AG09319 (cell line): ENCODE data around the gene MBD3L1.

Experiments
- DNase-seq: peaks from one replicate; pipeline ENCODE4 v3.0.0-alpha.2; 2010; ENCODE audit warnings: low read depth; ENCODE audit errors: extremely low read depth
- TF ChIP-seq, protein P1 (sequence below): IDR thresholded peaks from 2 replicates; pipeline ENCODE4 v1.5.1; 2011; ENCODE audit warnings: low read depth, mild to moderate bottlenecking, inconsistent platforms, low read length, moderate library complexity

The MBD3L1 gene

GRCh38 chr19:8880868-8881488, 48.8 kb downstream of the MBD3L1 start:
- DNase-seq, result no peak
- TF ChIP-seq, protein P1, sequence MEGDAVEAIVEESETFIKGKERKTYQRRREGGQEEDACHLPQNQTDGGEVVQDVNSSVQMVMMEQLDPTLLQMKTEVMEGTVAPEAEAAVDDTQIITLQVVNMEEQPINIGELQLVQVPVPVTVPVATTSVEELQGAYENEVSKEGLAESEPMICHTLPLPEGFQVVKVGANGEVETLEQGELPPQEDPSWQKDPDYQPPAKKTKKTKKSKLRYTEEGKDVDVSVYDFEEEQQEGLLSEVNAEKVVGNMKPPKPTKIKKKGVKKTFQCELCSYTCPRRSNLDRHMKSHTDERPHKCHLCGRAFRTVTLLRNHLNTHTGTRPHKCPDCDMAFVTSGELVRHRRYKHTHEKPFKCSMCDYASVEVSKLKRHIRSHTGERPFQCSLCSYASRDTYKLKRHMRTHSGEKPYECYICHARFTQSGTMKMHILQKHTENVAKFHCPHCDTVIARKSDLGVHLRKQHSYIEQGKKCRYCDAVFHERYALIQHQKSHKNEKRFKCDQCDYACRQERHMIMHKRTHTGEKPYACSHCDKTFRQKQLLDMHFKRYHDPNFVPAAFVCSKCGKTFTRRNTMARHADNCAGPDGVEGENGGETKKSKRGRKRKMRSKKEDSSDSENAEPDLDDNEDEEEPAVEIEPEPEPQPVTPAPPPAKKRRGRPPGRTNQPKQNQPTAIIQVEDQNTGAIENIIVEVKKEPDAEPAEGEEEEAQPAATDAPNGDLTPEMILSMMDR, result no peak

DNA sequence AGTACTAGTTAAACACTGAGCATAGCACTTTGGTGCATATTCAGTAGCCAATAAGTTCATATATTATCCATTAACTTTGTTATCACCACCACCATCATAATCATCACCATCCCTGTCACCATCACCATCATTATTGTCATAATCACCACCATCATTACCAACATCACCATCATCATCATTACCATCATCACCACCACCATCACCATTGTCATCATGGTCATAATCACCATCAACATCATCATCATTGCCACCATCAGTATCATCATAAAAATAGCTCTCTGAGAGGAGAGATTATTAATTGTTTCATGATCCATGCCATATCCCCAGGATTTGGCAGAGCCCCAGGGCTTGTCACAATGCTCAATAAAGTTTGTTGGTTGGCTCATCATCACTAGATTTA, 49.3 kb downstream of the MBD3L1 start:
- TF ChIP-seq, protein P1, result no peak
- DNase-seq, result no peak

DNA sequence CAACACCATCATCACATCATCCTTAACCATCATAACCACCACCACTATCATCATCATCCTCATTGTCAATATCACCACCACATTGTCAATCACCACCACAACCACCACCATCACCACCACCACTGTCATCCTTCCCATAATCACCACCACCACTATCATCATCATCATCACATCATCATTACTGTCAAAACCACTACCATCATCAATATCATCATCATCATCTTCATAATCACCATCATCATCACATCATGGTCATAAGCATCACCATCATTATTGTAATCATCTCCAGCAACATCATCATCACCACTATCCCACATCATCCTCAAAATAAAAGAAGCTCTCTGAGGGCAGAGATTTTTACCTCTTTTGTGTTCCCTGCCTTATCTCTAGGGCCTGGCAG, 52.2 kb downstream of the MBD3L1 start:
- TF ChIP-seq, protein P1, result no peak
- no peak for DNase-seq

DNA sequence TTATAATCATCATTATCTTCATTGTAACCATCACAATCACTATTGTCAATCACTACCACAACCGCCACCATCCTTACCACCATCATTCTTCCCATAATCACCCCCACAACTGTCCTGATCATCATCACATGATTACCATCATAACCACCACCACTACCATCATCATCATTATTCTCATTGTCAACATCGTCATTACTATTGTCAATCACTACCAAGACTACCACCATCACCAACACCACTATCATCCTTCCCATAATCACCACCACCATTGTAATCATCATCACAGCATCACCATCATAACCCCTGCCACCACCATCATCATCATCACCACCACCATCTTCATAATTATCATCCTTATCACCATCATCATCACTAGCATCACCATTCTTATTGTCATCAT, 55.2 kb downstream of the MBD3L1 start:
- TF ChIP-seq, protein P1, result no peak
- DNase-seq, result no peak

GRCh38 chr19:8890260-8890659, 58.1 kb downstream of the MBD3L1 start:
- TF ChIP-seq, protein P1, result no peak
- no peak for DNase-seq
